ENCODE measurements around the gene TMEM200A. TPM values are rescaled to one million over a fixed set of nuclear protein-coding genes. Genes with fewer than 3 reads are reported as not detected.

The TMEM200A gene
- total and polyA plus RNA-seq, 8 donors, result 0.23 to 8.8 (median 1.3) TPM; not detected in 2

DNA sequence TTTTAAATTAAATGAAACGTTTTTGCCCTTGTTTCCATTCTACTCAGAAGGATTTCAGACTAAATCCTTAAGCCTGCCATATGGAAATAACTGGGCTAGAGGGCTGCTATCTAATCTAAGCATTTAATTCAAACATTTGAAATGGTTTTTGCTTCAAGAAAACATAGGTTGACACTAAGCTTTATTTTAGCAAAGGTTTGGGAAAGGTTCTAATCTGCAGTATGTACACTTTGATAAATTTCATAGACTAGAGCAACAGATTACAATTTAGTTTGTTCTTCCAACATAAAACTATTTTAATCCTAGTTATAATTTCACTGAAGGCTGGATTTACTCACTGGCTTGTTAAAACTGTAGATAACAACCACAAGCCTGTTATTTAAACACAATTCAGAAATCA lies 72.1 kb downstream of the TMEM200A start:
- TF ChIP-seq, protein P1, sequence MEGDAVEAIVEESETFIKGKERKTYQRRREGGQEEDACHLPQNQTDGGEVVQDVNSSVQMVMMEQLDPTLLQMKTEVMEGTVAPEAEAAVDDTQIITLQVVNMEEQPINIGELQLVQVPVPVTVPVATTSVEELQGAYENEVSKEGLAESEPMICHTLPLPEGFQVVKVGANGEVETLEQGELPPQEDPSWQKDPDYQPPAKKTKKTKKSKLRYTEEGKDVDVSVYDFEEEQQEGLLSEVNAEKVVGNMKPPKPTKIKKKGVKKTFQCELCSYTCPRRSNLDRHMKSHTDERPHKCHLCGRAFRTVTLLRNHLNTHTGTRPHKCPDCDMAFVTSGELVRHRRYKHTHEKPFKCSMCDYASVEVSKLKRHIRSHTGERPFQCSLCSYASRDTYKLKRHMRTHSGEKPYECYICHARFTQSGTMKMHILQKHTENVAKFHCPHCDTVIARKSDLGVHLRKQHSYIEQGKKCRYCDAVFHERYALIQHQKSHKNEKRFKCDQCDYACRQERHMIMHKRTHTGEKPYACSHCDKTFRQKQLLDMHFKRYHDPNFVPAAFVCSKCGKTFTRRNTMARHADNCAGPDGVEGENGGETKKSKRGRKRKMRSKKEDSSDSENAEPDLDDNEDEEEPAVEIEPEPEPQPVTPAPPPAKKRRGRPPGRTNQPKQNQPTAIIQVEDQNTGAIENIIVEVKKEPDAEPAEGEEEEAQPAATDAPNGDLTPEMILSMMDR (IDR thresholded peaks at IDR 0.05), result no peak
- no peak for TF ChIP-seq POLR2A (IDR thresholded peaks at IDR 0.05)
- TF ChIP-seq EP300 (IDR thresholded peaks at IDR 0.05), result no peak
- no peak for TF ChIP-seq POLR2AphosphoS5 (IDR thresholded peaks at IDR 0.05)
- Histone ChIP-seq H3K27ac (no peak overlapping the region), H3K36me3 (peaks cover 0 to 8% (median 6%) of the 10 kb centered on the region in 4 donors), H3K27me3 (no peaks in the 10 kb centered on the region), H3K9me3 (no peaks in the 10 kb centered on the region), H3K4me3 (no peak overlapping the region), H3K4me1 (peaks cover 0 to 20% (median 0%) of the 10 kb centered on the region in 4 donors)
- intact Hi-C loops (cut with DNase I; ENCODE audit: low total_unique reads), result no loop called here
- WGBS, 5 donors, result 0 to 19% (median 8%) methylated on average over 1 of the region's 1 CpG
- no peak for DNase-seq

GRCh38 chr6:130447374-130447773 lies 81.6 kb downstream of the TMEM200A start:
- intact Hi-C loops (cut with DNase I; ENCODE audit: low total_unique reads), result no loop called here
- no peaks in the 10 kb centered on the region for H3K9me3 ChIP-seq
- H3K27ac ChIP-seq, result no peak overlapping the region
- DNase-seq, result no peak
- TF ChIP-seq POLR2A (IDR thresholded peaks at IDR 0.05) (no peak), EP300 (IDR thresholded peaks at IDR 0.05) (no peak), POLR2AphosphoS5 (IDR thresholded peaks at IDR 0.05) (no peak)
- TF ChIP-seq, protein P1 (IDR thresholded peaks at IDR 0.05), result no peak
- H3K4me1 ChIP-seq, result no peaks in the 10 kb centered on the region
- no peaks in the 10 kb centered on the region for H3K36me3 ChIP-seq
- H3K27me3 ChIP-seq, result no peaks in the 10 kb centered on the region
- H3K4me3 ChIP-seq, result no peak overlapping the region

- intact Hi-C loops (cut with DNase I; ENCODE audit: low total_unique reads), result no loop called here
These were observed 86.5 kb downstream of the TMEM200A start for GRCh38 chr6:130452336-130452735.

DNA sequence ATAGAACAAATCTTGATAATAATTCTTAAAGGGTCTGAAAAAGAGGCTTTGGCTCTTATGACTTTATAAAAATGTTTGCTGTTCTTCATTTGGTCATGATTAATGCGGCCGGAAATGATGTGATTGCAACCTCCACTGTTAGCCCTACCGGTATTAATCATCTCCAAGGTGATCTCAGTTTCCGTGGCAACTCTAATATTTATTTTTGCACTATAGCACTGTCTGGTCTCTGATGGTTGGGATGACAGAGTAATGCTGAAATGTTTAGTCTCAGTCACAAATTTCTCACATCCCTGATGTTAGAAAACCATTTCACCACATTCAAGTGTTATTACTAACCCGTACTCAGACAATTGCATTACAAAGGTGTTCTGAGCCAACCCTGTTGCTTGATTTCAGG lies 87.4 kb downstream of the TMEM200A start:
- Histone ChIP-seq H3K36me3 (no peaks in the 10 kb centered on the region), H3K4me3 (no peak overlapping the region), H3K4me1 (no peaks in the 10 kb centered on the region), H3K27ac (no peak overlapping the region), H3K9me3 (no peaks in the 10 kb centered on the region), H3K27me3 (no peaks in the 10 kb centered on the region)
- intact Hi-C loops (cut with DNase I; ENCODE audit: low total_unique reads), result no loop called here
- 60 to 78% (median 75%) methylated on average over 5 of the region's 5 CpGs for WGBS, 5 donors
- DNase-seq, result peak in 1 of 2 donors; percentile 12
- TF ChIP-seq EP300 (IDR thresholded peaks at IDR 0.05), result no peak
- TF ChIP-seq, protein P1 (IDR thresholded peaks at IDR 0.05), result no peak
- TF ChIP-seq POLR2AphosphoS5 (IDR thresholded peaks at IDR 0.05), result no peak
- no peak for TF ChIP-seq POLR2A (IDR thresholded peaks at IDR 0.05)

More at GRCh38 chr6:130452336-130452735, 86.5 kb downstream of the TMEM200A start:
- 94 to 100% (median 98%) methylated on average over 1 of the region's 1 CpG for WGBS, 5 donors
- Histone ChIP-seq H3K4me3 (no peak overlapping the region), H3K27ac (no peak overlapping the region), H3K9me3 (no peaks in the 10 kb centered on the region), H3K36me3 (no peaks in the 10 kb centered on the region), H3K4me1 (no peaks in the 10 kb centered on the region), H3K27me3 (no peaks in the 10 kb centered on the region)
- no peak for DNase-seq
- TF ChIP-seq POLR2A (IDR thresholded peaks at IDR 0.05) (no peak), EP300 (IDR thresholded peaks at IDR 0.05) (no peak), POLR2AphosphoS5 (IDR thresholded peaks at IDR 0.05) (no peak)
- TF ChIP-seq, protein P1 (IDR thresholded peaks at IDR 0.05), result no peak

All from stomach (tissue), 9 donors.